Natural killer cell (primary cell): Measurements from ENCODE around the gene PRDM16. TPM values are rescaled to one million over a fixed set of nuclear protein-coding genes. Genes with fewer than 3 reads are reported as not detected.

ENCODE experiments used
- ATAC-seq, 3 donors: fragments of 150-1000 bp in 2 of 3; fragments of 200-7000 bp in 1 of 3; cut with Tn5 transposase; 1 replicate in 1 of 3; 2 replicates in 2 of 3; pipeline ENCODE4 v1.10.0; 2021; ENCODE audit warnings: mild to moderate bottlenecking in 2 of 3, moderate library complexity in 2 of 3
- DNase-seq, 2 donors: peaks; one replicate each; pipeline versions ENCODE4 v3.0.0 to v3.0.0-alpha.2; 2013 to 2021; ENCODE audit warnings: mixed read lengths in 1 of 2
- H3K27ac ChIP-seq: one replicate; pipeline ENCODE4 v1.5.1; 2013; ENCODE audit warnings: mild to moderate bottlenecking, low read length
- H3K27me3 ChIP-seq: one replicate; pipeline ENCODE4 v1.6.1; 2013; ENCODE audit warnings: low read length; ENCODE audit not compliant: control insufficient read depth, insufficient read depth
- H3K36me3 ChIP-seq: one replicate; pipeline ENCODE4 v1.6.1; 2013; ENCODE audit warnings: low read length; ENCODE audit not compliant: control insufficient read depth, insufficient read depth
- H3K4me1 ChIP-seq: one replicate; pipeline ENCODE4 v1.6.1; 2013; ENCODE audit warnings: low read length; ENCODE audit not compliant: control insufficient read depth, insufficient read depth
- H3K4me3 ChIP-seq: one replicate; pipeline ENCODE4 v1.5.1; 2013; ENCODE audit warnings: low read length
- H3K9me3 ChIP-seq: one replicate; pipeline ENCODE4 v1.6.1; 2013; ENCODE audit warnings: low read length; ENCODE audit not compliant: control insufficient read depth, insufficient read depth
- H3K27ac Mint-ChIP-seq, 2 donors: one replicate each; pipeline ENCODE4 v1.8.0; 2022; ENCODE audit warnings: mild to moderate bottlenecking in 2 of 2, mixed read lengths in 2 of 2, moderate library complexity in 1 of 2
- H3K27me3 Mint-ChIP-seq, 2 donors: one replicate each; pipeline ENCODE4 v1.8.0; 2022; ENCODE audit warnings: low read depth in 2 of 2, mixed read lengths in 2 of 2
- H3K36me3 Mint-ChIP-seq: one replicate; pipeline ENCODE4 v1.8.0; 2022; ENCODE audit warnings: mixed read lengths
- H3K4me1 Mint-ChIP-seq, 2 donors: one replicate each; pipeline ENCODE4 v1.8.0; 2022; ENCODE audit warnings: mixed read lengths in 2 of 2
- H3K4me3 Mint-ChIP-seq: one replicate; pipeline ENCODE4 v1.8.0; 2022; ENCODE audit warnings: mild to moderate bottlenecking, moderate library complexity, mixed read lengths
- H3K9me3 Mint-ChIP-seq, 2 donors: one replicate each; pipeline ENCODE4 v1.8.0; 2022; ENCODE audit warnings: mixed read lengths in 2 of 2
- CTCF ChIP-seq: fragments of 200-600 bp; IDR thresholded peaks from one replicate; pipeline ENCODE4 v1.8.0; 2022; ENCODE audit warnings: antibody characterized with exemption
- WGBS: methylation state at CpG from one replicate; pipeline ENCODE4 v1.1.7; 2013; ENCODE audit warnings: missing lambda C conversion rate; ENCODE audit not compliant: insufficient coverage; 5-methylcytosine and 5-hydroxymethylcytosine counted together
- intact Hi-C: fragments of 100-400 bp; cut with micrococcal nuclease; formaldehyde crosslinking; loops from one replicate; pipeline ENCODE4 v1.14.2; 2022
- total RNA-seq, 4 donors: library from RNA; stranded (reverse); fragments of 120-200 nt in 1 of 4; gene quantifications; one replicate each; pipeline versions ENCODE4 v1.2.3 to v1.2.4, GENCODE V29; 2013 to 2022

The PRDM16 gene
- total RNA-seq, 3 donors from 2014 or later (not counting 1 experiment from before 2014, with no cell fraction given): 0.25 to 0.64 TPM; not detected in 1

- H3K36me3 Mint-ChIP-seq: no peaks in the 10 kb centered on the region
- DNase-seq (no peak), ATAC-seq (no peak)
- H3K27me3 Mint-ChIP-seq: no peaks in the 10 kb centered on the region
- H3K36me3 ChIP-seq: no peaks in the 10 kb centered on the region
- no peak overlapping the region for H3K4me3 ChIP-seq
- no peaks in the 10 kb centered on the region for H3K9me3 Mint-ChIP-seq
- H3K27ac Mint-ChIP-seq: no peak overlapping the region
- H3K9me3 ChIP-seq: no peaks in the 10 kb centered on the region
- WGBS: 88% methylated on average over 22 of the region's 22 CpGs
- no peak for TF ChIP-seq CTCF
- H3K27me3 ChIP-seq: no peaks in the 10 kb centered on the region
- intact Hi-C loops: no loop called here
- no peaks in the 10 kb centered on the region for H3K4me1 ChIP-seq
- no peak overlapping the region for H3K4me3 Mint-ChIP-seq
- no peaks in the 10 kb centered on the region for H3K4me1 Mint-ChIP-seq
- no peak overlapping the region for H3K27ac ChIP-seq
These were observed 207.4 kb downstream of the PRDM16 start for GRCh38 chr1:3276341-3276800.

DNA sequence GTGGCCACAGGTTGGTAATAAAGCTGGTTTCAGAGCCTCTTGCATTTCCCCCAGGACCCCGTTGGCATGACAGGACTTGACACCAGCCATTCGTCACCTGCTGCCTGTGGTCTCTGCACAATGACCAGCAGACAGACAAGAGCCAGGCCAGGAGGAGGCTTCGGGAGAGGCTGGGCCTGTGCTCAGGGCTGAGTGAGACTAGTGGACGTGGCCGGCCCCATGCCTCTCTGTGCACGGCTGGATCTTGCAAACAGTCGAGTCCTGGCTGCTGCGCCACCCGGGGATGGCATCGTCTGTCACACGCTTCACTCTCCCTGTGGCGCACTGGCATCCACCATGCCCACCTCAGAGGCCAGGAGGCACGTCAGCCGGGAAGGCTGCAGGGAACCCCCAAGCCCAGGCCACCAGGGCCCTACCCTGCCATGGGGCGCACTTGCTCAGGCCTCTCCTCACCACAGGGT, 208.0 kb downstream of the PRDM16 start:
- no peak for ATAC-seq
- Mint-ChIP-seq H3K27me3 (no peaks in the 10 kb centered on the region), H3K9me3 (no peaks in the 10 kb centered on the region), H3K4me1 (no peaks in the 10 kb centered on the region), H3K4me3 (no peak overlapping the region), H3K27ac (no peak overlapping the region), H3K36me3 (no peaks in the 10 kb centered on the region)
- no peaks in the 10 kb centered on the region for H3K27me3 ChIP-seq
- 91% methylated on average over 15 of the region's 15 CpGs for WGBS
- intact Hi-C loops: no loop called here
- no peaks in the 10 kb centered on the region for H3K4me1 ChIP-seq
- H3K36me3 ChIP-seq: no peaks in the 10 kb centered on the region
- no peak for DNase-seq
- no peaks in the 10 kb centered on the region for H3K9me3 ChIP-seq
- TF ChIP-seq CTCF: no peak
- no peak overlapping the region for H3K27ac ChIP-seq
- no peak overlapping the region for H3K4me3 ChIP-seq

DNA sequence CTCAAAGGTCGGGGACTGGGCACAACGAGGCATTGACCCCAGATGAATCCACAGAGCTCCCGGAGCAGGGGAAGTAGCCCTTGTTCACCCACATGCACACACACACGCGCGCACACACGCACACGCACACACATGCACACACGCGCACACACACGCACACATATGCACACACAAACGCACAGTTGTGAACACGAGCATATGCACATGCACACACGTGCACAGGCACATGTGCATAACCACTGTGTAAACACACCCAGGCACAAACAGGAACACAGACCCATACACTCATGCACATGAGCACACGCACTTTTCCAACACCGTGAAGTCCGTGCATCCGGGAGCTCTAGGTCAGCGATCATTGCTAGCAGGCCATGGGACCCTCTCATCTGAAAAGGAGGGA, 208.6 kb downstream of the PRDM16 start:
- TF ChIP-seq CTCF: no peak
- 88% methylated on average over 19 of the region's 19 CpGs for WGBS
- H3K36me3 Mint-ChIP-seq: no peaks in the 10 kb centered on the region
- no peak overlapping the region for H3K27ac Mint-ChIP-seq
- DNase-seq (no peak), ATAC-seq (no peak)
- H3K27me3 Mint-ChIP-seq: no peaks in the 10 kb centered on the region
- no peak overlapping the region for H3K4me3 Mint-ChIP-seq
- no peaks in the 10 kb centered on the region for H3K9me3 ChIP-seq
- no peaks in the 10 kb centered on the region for H3K4me1 ChIP-seq
- H3K27ac ChIP-seq: no peak overlapping the region
- H3K4me1 Mint-ChIP-seq: no peaks in the 10 kb centered on the region
- no peaks in the 10 kb centered on the region for H3K27me3 ChIP-seq
- H3K9me3 Mint-ChIP-seq: no peaks in the 10 kb centered on the region
- H3K36me3 ChIP-seq: no peaks in the 10 kb centered on the region
- H3K4me3 ChIP-seq: no peak overlapping the region
- intact Hi-C loops: no loop called here
